Embryonic facial prominence (tissue), 1 donor: ENCODE data around the gene ECSIT.

Experiments used
- DNase-seq: peaks from one replicate; pipeline ENCODE4 v3.0.0-alpha.2; 2016; ENCODE audit errors: extremely low spot score

ECSIT gene

DNA sequence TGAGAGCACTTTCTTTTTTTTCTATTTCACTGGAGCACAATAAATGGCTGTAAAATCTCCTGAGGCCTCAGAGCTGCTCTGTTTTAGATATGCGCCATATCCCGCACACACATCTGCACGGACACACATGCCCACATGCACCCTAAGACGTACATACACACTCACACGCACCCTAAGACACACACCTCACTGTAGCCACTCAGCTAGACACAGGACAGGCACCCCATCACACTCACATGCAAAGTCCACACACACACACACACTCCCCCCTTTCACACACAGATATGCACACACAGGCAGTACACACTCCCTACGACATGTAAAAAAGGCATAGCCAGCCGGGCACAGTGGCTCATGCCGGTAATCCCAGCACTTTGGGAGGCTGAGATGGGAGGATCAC, 21.3 kb upstream of the ECSIT start:
- DNase-seq: no peak

DNA sequence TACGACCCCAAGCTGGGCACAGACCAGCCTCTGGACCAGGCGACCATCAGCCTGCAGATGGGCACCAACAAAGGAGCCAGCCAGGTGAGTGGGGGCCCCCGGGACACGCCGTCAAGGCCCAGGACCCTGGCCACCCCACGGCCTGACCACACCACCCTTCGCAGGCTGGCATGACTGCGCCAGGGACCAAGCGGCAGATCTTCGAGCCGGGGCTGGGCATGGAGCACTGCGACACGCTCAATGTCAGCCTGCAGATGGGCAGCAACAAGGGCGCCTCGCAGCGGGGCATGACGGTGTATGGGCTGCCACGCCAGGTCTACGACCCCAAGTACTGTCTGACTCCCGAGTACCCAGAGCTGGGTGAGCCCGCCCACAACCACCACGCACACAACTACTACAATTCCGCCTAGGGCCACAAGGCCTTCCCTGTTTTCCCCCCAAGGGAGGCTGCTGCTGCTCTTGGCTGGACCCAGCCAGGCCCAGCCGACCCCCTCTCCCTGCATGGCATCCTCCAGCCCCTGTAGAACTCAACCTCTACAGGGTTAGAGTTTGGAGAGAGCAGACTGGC, 20.5 kb upstream of the ECSIT start:
- DNase-seq: no peak

DNA sequence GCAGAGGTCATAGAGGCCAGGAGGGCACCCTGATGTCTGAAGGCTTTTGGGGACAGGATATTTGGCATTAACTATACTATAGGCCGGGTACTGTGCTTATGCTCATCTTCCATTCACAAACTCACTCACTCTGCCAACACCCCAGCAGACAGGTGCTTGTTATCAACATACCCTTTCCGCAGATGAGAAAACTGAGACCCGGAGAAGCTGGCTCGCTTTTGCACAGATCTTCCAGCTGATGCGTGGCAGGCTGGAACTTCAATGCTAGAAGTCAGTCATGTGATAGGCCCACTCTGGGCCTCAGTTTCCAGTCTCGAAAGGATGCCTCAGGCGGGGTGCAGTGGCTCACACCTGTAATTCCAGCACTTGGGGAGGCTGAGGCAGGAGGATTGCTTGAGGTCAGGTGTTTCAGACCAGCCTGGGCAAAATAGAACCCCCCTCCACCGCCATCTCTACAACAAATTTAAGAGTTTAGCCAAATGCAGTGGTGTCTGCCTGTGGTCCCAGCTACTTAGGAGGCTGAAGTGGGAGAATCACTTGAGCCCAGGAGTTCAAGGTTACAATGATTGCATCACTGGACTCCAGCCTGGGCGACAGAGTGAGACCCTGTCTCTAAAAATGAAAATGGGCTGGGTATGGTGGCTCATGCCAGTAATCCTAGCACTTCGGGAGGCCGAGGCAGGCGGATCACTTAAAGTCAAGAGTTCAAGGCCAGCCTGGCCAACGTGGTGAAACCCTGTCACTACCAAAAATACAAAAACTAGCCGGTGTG, 19.2 kb upstream of the ECSIT start:
- no peak for DNase-seq

DNA sequence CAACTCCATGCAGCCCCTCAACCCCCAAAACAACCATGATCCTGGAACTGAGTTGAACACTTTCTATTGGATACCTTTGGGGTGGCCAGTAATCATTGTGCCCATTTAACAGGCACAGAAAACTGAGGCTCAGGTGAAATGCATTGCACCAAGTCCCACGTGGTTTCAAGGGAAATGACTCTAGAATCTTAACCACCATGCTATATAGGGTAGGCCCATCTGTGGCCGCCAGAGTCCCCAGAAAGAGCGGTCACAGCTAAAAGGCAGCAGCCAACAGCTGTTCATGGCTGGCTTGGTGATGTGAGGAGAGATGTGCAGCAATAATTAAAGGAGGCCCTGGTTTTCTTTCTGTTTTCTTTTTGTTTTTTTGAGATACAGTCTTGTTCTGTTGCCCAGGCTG, 12.3 kb upstream of the ECSIT start:
- no peak for DNase-seq

DNA sequence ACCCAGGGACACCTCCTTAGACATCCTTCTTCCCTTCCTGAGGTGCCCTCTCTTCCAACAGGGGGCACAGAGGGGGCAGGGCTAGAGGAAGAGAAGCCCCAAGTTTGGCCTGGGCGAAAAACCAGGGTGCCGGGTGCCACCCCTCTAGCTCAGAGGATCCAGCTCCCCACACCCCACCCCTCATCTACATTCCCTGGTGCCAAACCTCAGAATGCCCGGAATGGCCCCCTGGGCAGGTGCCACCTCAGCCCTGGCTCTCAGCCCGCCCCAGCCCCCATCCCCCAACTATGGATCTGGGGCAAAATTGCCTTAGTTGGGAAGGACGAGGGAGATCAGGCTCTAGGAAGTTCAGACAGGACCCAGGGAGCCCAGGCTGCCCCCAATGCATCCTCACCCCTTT, 11.7 kb upstream of the ECSIT start:
- no peak for DNase-seq

DNA sequence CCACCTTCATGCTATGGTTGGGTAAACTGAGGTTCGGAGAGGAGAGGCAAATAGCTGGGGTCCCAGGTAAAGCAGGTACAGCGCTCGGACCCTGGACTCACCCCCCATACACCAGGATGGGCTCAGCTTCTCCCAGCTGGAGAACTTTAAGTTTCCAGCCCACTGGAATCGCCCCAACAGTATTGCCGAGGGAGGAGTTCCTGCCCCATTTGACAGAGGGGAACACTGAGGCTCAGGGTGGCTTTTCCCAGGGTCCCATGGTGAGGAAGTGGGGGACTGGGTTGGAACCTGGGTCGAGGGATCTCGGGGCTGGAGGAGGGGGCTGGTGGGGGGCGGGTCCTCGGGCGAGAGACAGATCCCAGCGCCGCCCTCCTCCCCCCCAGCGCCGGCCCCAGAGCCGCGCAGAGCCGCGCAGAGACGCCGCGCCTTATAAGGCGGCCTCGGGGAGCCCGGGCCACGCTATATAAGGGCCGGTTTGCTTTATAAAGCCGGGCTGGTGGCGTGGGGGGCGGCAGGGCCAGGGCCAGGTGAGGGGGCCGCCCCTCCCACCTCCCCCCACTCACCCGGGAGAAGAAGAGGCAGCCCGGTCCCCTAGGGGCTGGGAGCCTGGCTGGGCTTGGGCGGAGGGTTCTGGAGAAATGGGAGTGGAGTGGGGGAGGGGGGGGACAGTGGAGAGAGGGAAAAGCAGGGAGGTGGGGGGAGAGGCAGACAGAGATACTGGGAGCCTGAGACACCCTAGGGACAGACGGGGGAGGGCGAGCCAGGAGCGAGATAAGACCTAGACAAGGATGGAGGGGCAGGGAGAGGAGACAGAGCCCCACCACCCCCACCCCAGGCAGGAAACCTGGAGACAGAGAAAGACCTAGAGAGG, 10.8 kb upstream of the ECSIT start:
- DNase-seq: no peak

DNA sequence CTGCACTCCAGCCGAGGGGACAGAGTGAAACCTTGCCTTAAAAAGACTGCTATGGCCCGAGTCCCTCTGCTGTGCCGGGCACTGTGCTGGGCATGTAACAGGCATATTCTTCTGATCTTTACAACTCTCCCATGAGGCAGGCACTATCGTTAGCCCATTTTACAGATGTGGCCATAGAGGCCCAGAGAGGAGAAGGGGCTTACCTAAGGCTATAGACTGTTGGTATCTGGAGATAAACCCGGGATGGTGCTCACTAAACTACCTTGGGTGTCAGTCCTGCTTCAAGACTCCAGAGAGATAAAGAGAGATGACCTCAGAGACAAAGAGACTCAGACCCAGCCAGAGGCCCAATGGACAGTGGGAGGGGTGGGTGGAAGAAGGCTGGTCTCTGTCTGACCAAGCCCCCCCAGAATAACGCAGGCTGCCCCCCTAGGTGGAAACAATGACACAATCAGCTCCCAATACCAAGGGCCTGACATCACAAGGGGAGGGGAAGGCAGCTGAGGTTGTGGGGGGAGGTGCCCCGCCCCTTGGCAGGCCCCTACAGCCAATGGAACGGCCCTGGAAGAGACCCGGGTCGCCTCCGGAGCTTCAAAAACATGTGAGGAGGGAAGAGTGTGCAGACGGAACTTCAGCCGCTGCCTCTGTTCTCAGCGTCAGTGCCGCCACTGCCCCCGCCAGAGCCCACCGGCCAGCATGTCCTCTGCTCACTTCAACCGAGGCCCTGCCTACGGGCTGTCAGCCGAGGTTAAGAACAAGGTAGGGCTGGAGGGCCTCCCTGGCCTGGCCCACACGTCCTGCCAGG, 9.5 kb upstream of the ECSIT start, which contains the start of gene CNN1:
Gene CNN1 (plus strand): TSS at position 620 of the 805 bp plus-strand sequence. CDS start 77 bp downstream, at position 697.
- no peak for DNase-seq

DNA sequence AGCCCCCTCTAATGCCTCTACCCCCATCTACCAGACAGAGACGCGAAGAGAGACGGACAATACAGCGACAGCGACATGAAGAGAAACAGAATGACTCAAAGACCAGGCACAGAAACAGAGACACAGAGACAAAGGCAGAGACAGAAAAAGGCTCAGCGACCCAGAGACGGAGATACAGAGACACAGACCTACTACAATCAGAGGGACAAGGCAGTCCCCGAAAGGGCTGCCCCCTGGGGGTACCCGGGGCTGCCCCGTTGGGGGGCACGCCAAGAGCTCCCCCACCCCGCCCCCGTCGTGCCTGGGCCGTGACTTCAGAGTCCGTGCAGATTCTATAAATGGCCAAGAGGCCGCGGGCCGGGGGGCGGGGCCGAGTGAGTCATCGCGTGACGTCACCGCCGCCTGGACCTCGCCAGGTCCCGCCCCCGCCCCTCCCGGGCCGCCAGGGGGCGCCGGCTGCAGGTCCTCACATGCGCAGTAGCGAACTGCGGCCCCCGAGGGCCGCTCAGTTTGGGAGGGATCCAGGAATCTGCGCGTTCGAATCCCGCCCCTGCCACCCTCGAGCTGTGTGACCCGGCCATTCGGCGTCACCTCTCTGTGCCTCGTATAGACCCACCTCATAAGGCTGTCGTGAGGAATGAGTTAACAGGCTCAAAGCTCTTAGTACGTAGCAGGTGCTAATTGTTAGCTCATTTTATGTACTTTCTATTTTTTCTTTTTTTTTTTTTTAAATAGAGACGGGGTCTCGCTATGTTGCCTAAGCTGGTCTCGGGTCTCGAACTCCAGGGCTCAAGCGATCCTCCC, 7.1 kb upstream of the ECSIT start:
- DNase-seq: peak; percentile 17

DNA sequence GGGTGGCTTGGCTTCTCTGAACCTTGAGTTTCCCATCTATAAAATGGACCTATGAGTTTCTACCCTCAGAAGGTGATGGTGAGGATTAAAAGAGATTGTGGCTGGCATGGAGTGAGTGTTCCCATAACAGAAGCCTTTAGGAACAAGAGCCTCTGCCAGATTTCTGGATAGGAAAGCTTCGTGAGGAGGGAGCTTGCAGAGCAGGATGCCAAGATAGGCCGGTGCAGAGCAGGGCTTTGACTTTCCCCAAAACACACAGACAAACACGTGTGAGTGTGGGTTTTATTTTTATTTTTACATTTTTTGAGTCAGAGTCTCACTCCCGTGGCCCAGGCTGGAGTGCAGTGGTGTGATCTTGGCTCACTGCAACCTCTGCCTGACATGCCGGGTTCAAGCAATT, 6.0 kb upstream of the ECSIT start:
- DNase-seq: no peak

DNA sequence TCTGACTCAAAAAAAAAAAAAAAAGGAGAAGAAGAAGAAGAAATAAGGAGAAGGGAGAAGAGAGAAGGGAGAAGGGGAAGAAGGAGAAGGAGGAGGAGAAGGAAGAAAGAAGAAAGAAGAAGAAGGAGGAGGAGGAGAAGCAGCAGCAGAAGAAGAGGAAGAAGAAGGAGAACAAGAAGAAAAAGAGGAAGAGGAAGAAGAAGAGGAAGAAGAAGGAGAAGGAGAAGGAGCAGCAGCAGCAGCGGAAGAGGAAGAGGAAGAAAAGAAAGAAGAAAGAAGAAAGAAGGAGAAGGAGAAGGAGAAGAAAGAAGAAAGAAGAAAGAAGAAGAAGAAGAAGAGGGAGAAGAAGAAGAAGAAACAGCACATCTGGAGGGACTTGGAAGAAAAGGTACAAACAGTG, 5.6 kb upstream of the ECSIT start:
- no peak for DNase-seq

DNA sequence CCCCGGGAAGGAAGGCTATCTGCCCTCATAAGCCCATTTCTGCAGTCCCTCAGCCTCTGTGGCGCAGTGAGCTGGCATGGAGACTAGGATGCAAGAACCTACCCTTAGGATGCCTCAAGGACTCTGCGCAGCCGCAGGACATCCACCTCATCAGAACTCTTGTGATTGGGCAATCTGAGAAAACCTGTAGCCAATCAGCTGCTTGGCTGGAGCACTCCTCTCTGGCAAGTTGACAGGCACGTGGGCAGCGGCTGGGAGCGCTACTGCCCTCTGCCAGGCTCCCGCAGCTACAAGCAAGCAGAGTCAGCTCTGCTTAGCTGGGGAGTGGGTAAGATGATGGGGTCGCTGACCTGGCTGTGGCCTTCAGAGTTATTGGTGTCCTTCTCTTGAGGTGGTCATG, 1.5 kb upstream of the ECSIT start:
- no peak for DNase-seq

DNA sequence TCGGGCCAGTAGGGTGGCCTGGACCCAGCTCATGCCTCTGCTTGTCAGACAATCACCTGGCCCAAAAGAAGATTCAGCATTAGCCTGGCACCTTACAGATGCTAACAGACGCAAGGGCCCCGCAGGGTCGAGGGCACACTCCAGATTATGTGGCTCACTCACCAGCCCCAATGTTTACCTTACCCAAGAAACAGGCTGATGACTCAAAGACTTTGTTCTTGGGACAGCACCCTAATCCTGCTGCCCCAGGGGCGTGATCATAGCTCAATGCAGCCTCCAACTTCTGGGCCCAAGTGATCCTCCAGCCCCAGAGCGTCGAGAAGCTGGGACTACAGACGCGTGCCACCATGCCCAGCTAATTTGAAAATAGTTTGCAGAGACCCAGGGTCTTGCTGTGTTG, 9.8 kb downstream of the ECSIT start:
- DNase-seq: no peak

DNA sequence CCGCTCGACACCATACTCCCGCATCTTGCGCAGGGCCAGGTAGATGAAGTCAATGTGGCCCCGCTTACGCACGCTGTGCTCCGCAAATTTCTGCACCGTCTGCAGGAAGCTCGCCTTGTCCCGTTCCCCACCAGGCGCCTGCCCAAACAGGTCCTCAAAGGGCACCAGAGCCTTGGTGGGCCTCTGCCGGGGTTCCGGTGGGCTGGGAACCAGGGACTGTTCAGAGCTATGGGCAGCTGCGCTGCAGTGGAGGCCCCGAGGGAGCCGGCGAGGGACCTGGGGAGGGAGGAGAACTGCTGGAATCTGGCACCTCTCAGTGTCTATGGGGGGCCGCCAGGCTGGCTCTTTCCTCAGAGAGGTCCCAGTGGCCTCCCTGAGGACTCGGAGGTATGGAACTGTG, 15.0 kb downstream of the ECSIT start:
- no peak for DNase-seq

DNA sequence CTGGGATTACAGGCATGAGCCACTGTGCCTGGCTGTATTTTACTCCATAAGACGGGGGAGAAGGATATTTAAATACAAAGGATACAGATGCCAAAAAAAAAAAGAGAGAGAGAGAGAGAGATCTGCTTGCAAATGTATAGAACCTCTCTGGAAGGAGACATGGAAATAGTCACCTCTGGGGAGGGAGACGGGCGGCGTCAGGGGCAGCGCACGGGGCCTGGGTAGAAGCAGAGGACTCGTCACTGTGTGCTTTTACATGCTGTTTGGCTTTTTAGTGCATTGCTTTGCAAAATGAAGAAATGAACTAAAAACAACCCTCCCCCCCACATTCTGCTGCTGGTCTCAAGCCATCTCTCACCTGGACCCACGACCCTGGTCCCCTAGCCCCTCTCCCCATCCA, 18.5 kb downstream of the ECSIT start:
- DNase-seq: no peak

DNA sequence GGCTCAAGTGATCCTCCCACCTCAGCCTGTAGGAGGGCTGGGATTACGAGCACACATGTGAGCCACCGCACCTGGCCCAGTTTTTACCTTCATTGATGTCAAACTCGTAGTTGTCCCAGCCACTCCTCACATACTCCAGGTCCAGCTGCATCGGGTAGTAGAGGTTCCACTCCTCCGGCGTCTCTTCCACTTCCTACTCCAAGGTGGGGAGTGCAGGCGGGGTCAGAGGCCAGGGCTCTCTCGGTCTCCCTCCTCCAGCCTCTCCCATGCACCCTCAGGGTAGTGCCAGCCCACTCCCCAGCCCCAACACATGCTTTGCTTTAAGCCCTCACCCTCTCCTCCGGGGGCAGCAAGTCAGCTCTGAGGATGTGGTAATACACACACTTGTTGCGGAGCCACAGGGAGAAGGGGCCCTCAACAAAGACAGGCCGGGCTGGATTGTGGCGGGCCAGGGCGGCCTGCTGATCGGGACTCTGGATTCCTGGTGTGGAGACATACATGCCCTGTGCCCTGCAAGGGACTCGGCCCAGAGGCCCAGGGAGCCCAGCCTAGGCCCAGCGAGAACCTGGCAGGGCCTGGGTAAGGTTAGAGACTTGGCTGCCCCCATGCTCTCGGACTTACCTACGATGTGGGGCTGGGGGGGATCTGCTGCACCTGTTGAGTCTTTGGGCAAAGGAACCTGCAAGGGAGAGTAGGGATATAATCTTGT, 21.4 kb downstream of the ECSIT start:
- no peak for DNase-seq

DNA sequence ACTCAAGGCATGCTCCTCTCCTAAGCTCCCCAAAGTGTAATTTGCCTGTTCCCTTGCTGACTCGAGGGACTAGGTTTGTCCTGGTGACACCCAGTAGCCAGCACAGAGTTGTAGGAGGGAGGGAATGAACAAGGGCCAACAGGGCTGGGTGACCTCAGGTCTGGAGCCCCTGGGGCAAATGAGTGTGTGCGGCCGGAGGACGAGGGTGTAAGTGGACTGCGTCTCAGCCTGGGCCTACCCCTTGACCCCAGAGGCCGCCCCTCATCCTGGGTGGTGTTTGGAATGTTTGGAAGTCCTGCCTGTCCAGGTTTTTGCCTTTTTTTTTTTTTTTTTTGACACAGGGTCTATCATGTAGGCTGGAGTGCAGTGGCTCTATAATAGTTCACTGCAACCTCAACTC, 22.0 kb downstream of the ECSIT start:
- no peak for DNase-seq

DNA sequence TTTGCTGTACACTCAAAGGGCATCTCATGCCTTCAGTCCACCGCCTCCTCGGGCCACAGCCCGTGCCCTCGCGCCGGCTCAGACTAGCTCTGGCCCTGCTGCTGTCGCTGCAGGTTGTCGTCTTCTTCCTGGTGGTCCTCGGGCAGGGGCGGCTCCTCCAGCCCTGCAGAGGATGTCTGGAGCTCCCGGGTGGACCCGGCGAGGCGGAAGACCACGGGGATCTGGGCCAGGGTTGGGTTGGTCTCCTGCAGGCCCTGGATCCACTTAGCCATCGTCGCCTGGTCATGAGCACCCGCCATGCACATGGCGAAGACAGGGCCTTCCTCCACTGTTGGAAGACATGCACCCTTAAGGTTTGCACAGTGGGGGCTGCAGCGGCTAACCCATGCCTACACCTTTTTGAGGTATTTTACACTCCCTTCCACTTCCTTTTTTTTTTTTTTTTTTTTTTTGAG, 22.8 kb downstream of the ECSIT start:
- no peak for DNase-seq

DNA sequence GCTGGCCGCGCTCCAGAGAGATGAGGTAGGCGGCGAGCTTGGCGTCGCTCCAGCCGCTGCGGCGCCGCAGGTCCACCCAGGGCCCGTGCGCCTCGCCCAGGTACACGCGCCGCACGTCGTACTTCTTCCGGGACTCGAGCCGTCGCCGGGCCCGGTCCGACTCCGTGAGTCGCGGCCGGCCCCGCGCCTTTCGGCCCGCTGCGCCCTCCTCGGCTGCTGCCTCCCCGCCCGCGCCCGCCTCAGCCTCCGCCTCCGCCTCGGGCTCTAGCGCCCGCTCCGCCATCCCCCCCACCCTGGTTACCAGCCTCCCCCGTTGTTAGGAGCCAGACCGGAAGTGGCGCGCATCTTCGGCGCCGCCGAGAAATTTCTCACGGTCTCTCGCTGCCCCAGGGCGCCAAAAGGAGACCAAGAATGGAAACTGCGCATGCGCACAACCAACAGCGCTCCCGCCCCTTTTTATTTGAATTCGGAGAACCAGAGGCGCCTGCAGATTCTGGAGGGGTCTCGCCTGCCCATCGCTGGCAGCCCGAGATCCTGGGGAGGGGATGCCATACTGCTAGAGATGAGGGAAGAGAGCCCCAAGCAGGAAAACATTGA, 23.3 kb downstream of the ECSIT start, which contains the start of gene ZNF653:
Gene ZNF653 (minus strand): TSS at position 336 of the 597 bp plus-strand sequence. CDS start 53 bp downstream, at position 283.
- DNase-seq: peak; percentile 93

DNA sequence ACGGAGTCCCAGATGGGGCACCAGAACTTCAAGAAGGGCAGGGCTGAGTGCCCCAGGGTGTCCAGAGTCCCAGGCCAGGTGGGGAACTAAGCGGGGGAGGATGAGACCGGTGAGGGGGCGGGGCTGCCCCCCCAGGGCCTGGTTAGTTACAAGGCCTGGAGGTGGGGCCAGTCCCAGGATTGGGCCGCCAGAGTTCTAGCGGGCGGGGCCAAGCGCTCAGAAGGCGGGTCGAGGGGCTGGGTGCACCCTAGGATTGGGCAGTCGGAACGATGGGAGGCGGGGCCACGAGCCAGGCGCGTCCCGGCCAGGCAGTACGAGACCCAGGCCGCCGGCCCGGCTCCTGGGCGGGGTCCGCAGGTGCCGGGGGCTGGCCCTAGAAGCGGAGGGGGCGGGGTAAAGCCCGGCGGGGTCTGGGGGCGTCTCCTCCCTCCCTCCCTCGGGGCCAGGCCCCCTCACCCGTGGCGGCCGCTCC, 23.9 kb downstream of the ECSIT start:
- peak; percentile 90 for DNase-seq
